ENCODE data around the gene RAPH1.

DNA sequence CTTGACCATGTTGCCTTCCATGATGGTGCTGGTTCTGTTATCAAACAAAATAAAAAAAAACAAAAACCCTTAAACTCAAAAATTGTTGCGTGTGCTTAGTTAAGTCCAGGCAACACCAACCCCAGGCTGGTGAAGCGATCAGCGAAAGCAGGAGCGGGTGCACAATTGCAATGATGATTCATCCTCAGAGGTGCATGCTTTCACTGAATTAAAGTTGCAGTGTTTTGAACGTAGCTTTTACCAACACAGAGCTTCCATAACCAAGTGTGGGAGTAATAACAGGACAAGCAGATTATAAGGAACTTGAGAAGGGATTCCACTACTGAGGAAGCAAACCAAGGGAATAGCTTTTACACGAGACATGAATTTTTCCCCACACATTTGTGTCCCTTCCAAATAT, 39.7 kb upstream of the RAPH1 start:
- TF ChIP-seq, protein P1, sequence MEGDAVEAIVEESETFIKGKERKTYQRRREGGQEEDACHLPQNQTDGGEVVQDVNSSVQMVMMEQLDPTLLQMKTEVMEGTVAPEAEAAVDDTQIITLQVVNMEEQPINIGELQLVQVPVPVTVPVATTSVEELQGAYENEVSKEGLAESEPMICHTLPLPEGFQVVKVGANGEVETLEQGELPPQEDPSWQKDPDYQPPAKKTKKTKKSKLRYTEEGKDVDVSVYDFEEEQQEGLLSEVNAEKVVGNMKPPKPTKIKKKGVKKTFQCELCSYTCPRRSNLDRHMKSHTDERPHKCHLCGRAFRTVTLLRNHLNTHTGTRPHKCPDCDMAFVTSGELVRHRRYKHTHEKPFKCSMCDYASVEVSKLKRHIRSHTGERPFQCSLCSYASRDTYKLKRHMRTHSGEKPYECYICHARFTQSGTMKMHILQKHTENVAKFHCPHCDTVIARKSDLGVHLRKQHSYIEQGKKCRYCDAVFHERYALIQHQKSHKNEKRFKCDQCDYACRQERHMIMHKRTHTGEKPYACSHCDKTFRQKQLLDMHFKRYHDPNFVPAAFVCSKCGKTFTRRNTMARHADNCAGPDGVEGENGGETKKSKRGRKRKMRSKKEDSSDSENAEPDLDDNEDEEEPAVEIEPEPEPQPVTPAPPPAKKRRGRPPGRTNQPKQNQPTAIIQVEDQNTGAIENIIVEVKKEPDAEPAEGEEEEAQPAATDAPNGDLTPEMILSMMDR (IDR thresholded peaks at IDR 0.05; ENCODE audit: poor library complexity): no peak
- TF ChIP-seq EZH2phosphoT487 (IDR thresholded peaks at IDR 0.05; ENCODE audit: low read depth, severe bottlenecking, unreplicated experiment) (no peak), EZH2 (IDR thresholded peaks at IDR 0.05; ENCODE audit: borderline replicate concordance) (no peak)

All from hepatocyte (in vitro differentiated cells).